ENCODE results near the gene UTY. TPM values are rescaled to one million over a fixed set of nuclear protein-coding genes. Genes with fewer than 3 reads are reported as not detected.
A peak's percentile ranks its signal among the peaks of the same experiment; 100 is the strongest.

Gene UTY
- total RNA-seq, 6 experiments from 2014 or later = 10.0 TPM; not detected in 5

- TF ChIP-seq CTCF (IDR thresholded peaks at IDR 0.05) = no peak
- TF ChIP-seq POLR2A (IDR thresholded peaks at IDR 0.05) = no peak
- no peak overlapping the region for H3K27ac ChIP-seq
- WGBS (ENCODE audit: insufficient coverage, low coverage, low lambda C conversion rate, missing lambda C conversion rate) = no CpG with 5 or more reads among the region's 5 CpGs
- H3K4me3 ChIP-seq = no peak overlapping the region
- DNase-seq (no peak), ATAC-seq (peak in 1 of 4 donors; percentile 20)
- no peaks in the 10 kb centered on the region for H3K9me3 ChIP-seq
- intact Hi-C loops (cut with DNase I) = no loop called here
- no peaks in the 10 kb centered on the region for H3K4me1 ChIP-seq
- H3K36me3 ChIP-seq = no peaks in the 10 kb centered on the region
- H3K27me3 ChIP-seq = no peaks in the 10 kb centered on the region
These were observed 56.5 kb downstream of the UTY start for GRCh38 chrY:13423281-13423732.

GRCh38 chrY:13416869-13417661, 62.8 kb downstream of the UTY start:
- intact Hi-C loops (cut with DNase I) = no loop called here
- H3K36me3 ChIP-seq = no peaks in the 10 kb centered on the region
- WGBS (ENCODE audit: insufficient coverage, low coverage, low lambda C conversion rate, missing lambda C conversion rate) = no CpG with 5 or more reads among the region's 6 CpGs

GRCh38 chrY:13415556-13415955, 64.3 kb downstream of the UTY start:
- Histone ChIP-seq H3K27me3 (no peaks in the 10 kb centered on the region), H3K4me1 (no peaks in the 10 kb centered on the region), H3K4me3 (no peak overlapping the region), H3K36me3 (no peaks in the 10 kb centered on the region), H3K27ac (no peak overlapping the region), H3K9me3 (no peaks in the 10 kb centered on the region)
- intact Hi-C loops (cut with DNase I) = no loop called here
- ATAC-seq (no peak), DNase-seq (no peak)
- TF ChIP-seq POLR2A (IDR thresholded peaks at IDR 0.05) (no peak), CTCF (IDR thresholded peaks at IDR 0.05) (no peak)

More at GRCh38 chrY:13416869-13417661, 62.8 kb downstream of the UTY start:
- ATAC-seq (no peak), DNase-seq (no peak)
- Histone ChIP-seq H3K9me3 (no peaks in the 10 kb centered on the region), H3K27me3 (no peaks in the 10 kb centered on the region), H3K27ac (no peak overlapping the region), H3K4me1 (no peaks in the 10 kb centered on the region), H3K4me3 (no peak overlapping the region)
- TF ChIP-seq CTCF (IDR thresholded peaks at IDR 0.05) (no peak), POLR2A (IDR thresholded peaks at IDR 0.05) (no peak)

- Histone ChIP-seq H3K4me3 (no peak overlapping the region), H3K27ac (no peak overlapping the region), H3K27me3 (no peaks in the 10 kb centered on the region), H3K9me3 (no peaks in the 10 kb centered on the region), H3K4me1 (no peaks in the 10 kb centered on the region), H3K36me3 (no peaks in the 10 kb centered on the region)
- TF ChIP-seq CTCF (IDR thresholded peaks at IDR 0.05) (no peak), POLR2A (IDR thresholded peaks at IDR 0.05) (no peak)
- DNase-seq (no peak), ATAC-seq (no peak)
- intact Hi-C loops (cut with DNase I) = no loop called here
- no CpG with 5 or more reads among the region's 2 CpGs for WGBS (ENCODE audit: insufficient coverage, low coverage, low lambda C conversion rate, missing lambda C conversion rate)
These were observed 81.0 kb downstream of the UTY start for GRCh38 chrY:13398876-13399275.

Data from right lobe of liver (tissue), 6 donors.